K562 (cell line): ENCODE data around the gene CDCA5. TPM values are rescaled to one million over a fixed set of nuclear protein-coding genes. Genes with fewer than 3 reads are reported as not detected.

Experiments used
- AFF1 ChIP-seq, 2 experiments: fragments of 450-650 bp; IDR thresholded peaks; 2 replicates each; pipeline ENCODE4 v1.6.1; 2018; ENCODE audit warnings: mild to moderate bottlenecking in 2 of 2, low read depth in 1 of 2; ENCODE audit not compliant: partially characterized antibody in 2 of 2
- ATF3 ChIP-seq, 2 experiments: fragments of 450-650 bp in 1 of 2; sonication (generic) in 1 of 2; formaldehyde crosslinking in 1 of 2; IDR thresholded peaks in 1 of 2; conservative IDR thresholded peaks in 1 of 2; 2 replicates each; pipeline versions ENCODE4 v1.6.1 to v1.8.1; 2016 to 2023; ENCODE audit warnings: mild to moderate bottlenecking in 2 of 2, moderate library complexity in 2 of 2, inconsistent platforms in 1 of 2, missing genetic modification reagents in 1 of 2
- CAMTA2 ChIP-seq: fragments of 250-450 bp; sonication (Bioruptor Pico); conservative IDR thresholded peaks from 2 replicates; pipeline ENCODE4 v1.5.1; 2022
- CCNT2 ChIP-seq: IDR thresholded peaks from 2 replicates; pipeline ENCODE4 v1.6.1; 2011; ENCODE audit warnings: borderline replicate concordance, low read depth, mild to moderate bottlenecking, moderate library complexity, mixed read lengths, low read length; ENCODE audit not compliant: insufficient read length; ENCODE audit errors: extremely low read depth
- DMBX1 ChIP-seq: fragments of 250-450 bp; sonication (Bioruptor Pico); IDR thresholded peaks from 2 replicates; pipeline ENCODE4 v1.8.0; 2022; ENCODE audit warnings: inconsistent platforms, mild to moderate bottlenecking, moderate library complexity, borderline replicate concordance
- E2F4 ChIP-seq: sonication (generic); formaldehyde crosslinking; IDR thresholded peaks from 2 replicates; pipeline ENCODE4 v1.8.0; 2022; ENCODE audit warnings: mild to moderate bottlenecking, low read depth, missing genetic modification reagents
- EHMT2 ChIP-seq: fragments of 450-650 bp; IDR thresholded peaks from 2 replicates; pipeline ENCODE4 v1.6.1; 2018; ENCODE audit warnings: antibody characterized with exemption
- GATA2 ChIP-seq: sonication (generic); formaldehyde crosslinking; IDR thresholded peaks from 2 replicates; pipeline ENCODE4 v1.4.0; 2020; ENCODE audit warnings: mild to moderate bottlenecking, missing genetic modification reagents
- HMGN3 ChIP-seq: IDR thresholded peaks from 2 replicates; pipeline ENCODE4 v1.6.1; 2011; ENCODE audit warnings: borderline replicate concordance, low read depth, mild to moderate bottlenecking, mixed read lengths, low read length; ENCODE audit not compliant: insufficient read length; ENCODE audit errors: extremely low read depth
- HNRNPLL ChIP-seq: fragments of 200-400 bp; formaldehyde crosslinking; IDR thresholded peaks from 2 replicates; pipeline ENCODE4 v1.6.1; 2017; ENCODE audit warnings: low read length, low read depth, mild to moderate bottlenecking; ENCODE audit not compliant: poor library complexity, severe bottlenecking
- KDM2B ChIP-seq: fragments of 250-450 bp; sonication (Bioruptor Pico); IDR thresholded peaks from 2 replicates; pipeline ENCODE4 v1.8.0; 2021; ENCODE audit warnings: mild to moderate bottlenecking, moderate library complexity
- RFX7 ChIP-seq: fragments of 250-450 bp; sonication (Bioruptor Pico); IDR thresholded peaks from 2 replicates; pipeline ENCODE4 v1.5.1; 2021; ENCODE audit warnings: mild to moderate bottlenecking
- TCFL5 ChIP-seq: fragments of 250-450 bp; sonication (Bioruptor Pico); conservative IDR thresholded peaks from 2 replicates; pipeline ENCODE4 v1.6.1; 2021; ENCODE audit warnings: mild to moderate bottlenecking, moderate library complexity, matching md5 sums
- ZBTB8A ChIP-seq: fragments of 450-650 bp; IDR thresholded peaks from 2 replicates; pipeline ENCODE4 v1.6.1; 2018; ENCODE audit warnings: mild to moderate bottlenecking, moderate library complexity; ENCODE audit not compliant: partially characterized antibody
- ZFPM2 ChIP-seq: fragments of 250-450 bp; sonication (Bioruptor Pico); IDR thresholded peaks from 2 replicates; pipeline ENCODE4 v1.5.1; 2022; ENCODE audit warnings: mild to moderate bottlenecking
- ZNF12 ChIP-seq: sonication (generic); formaldehyde crosslinking; IDR thresholded peaks from 2 replicates; pipeline ENCODE4 v1.4.0; 2020; ENCODE audit warnings: mild to moderate bottlenecking, missing genetic modification reagents
- ZNF717 ChIP-seq: fragments of 250-450 bp; sonication (Bioruptor Pico); IDR thresholded peaks from 2 replicates; pipeline ENCODE4 v1.5.0; 2021
- polyA plus RNA-seq, 8 experiments: library from polyadenylated mRNA; depleted of rRNA in 4 of 8; stranded (reverse) in 5 of 8; unstranded in 3 of 8; fragments of >200 nt; fragmentation: Nextera tagmentation in 2 of 8; fragmentation: Illumina TruSeq in 1 of 8; extraction: Ambion mirVana in 2 of 8; extraction: Trizol in 1 of 8; gene quantifications; 2 replicates each; pipeline versions ENCODE4 v1.2.1 to v1.2.3, GENCODE V29; 2011 to 2014; ENCODE audit warnings: inconsistent platforms in 1 of 8, missing spikeins in 1 of 8
- total RNA-seq, 7 experiments: library from RNA; depleted of rRNA in 6 of 7; stranded (reverse); fragments of >200 nt in 6 of 7; fragmentation: Illumina TruSeq in 2 of 7; extraction: Trizol in 2 of 7; gene quantifications; 2 replicates each; pipeline versions ENCODE4 v1.2.1 to v1.2.3, GENCODE V29; 2011 to 2021; ENCODE audit warnings: low replicate concordance in 1 of 7
- TF ChIP-seq, protein P1 (sequence below): fragments of 250-450 bp; sonication (Bioruptor Pico); IDR thresholded peaks from 2 replicates; pipeline ENCODE4 v1.8.0; 2021; ENCODE audit warnings: moderate library complexity, mild to moderate bottlenecking, inconsistent platforms

CDCA5 gene
- total and polyA plus RNA-seq, 9 of the 15 experiments (the other 6 are each of a cell fraction or from before 2014, with no cell fraction given): 18.9 to 94.3 (median 64.6) TPM

DNA sequence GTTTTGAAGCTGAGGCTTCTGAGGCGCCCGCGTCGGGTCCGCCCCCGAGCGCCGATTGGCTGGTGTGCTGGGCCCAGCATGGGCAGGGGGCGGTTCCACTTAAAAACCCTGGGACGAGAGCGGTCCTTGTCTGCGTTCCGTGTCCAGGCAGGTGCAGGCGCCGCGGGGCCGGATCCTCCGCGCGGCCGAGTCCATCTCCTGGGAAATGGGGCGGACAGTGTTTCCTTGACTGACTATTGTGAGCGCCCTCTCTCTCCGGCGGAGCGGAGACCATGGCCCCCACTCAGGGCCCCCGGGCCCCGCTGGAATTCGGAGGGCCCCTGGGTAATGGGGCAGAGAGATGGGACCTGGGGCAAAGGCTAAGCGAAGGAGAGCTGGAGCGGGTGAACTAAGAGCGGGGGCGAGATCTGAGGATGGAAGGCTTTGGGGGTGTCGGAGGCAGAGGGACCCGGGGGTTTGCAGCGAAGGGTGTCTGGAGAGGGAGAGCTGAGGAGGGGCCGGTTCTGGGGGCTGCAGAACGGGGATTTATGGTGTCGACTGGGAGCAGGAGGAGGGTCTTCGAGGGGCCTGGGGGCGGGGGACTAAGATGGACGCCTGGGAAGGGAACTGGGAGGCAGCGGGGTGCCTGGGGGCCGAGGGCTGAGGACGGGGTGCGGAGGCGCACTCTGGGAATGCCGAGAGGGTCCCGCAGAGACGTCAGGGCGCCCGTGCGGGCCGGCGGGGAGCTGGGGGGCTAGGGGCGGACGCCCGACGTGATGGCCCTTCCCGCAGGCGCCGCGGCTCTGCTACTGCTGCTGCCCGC, 28.1 kb upstream of the CDCA5 start, which contains the start of gene TM7SF2 (continued):
- TF ChIP-seq AFF1 (IDR thresholded peaks at IDR 0.05; ENCODE audit: low read depth in 1 of 2, partially characterized antibody in 2 of 2) (peak in 1 of 2 experiments; percentile 20), GATA2 (CRISPR knock-in tag) (no peak), HMGN3 (peak; percentile 67), ATF3 (IDR thresholded peaks at IDR 0.05) (no peak), ATF3 (CRISPR knock-in tag; conservative IDR thresholded peaks at IDR 0.05) (no peak), ZNF717 (CRISPR knock-in tag) (0 out of 2 replicates have a peak, but pooled peaks have one; percentile 9), ZNF12 (CRISPR knock-in tag) (0 out of 2 replicates have a peak, but pooled peaks have one; percentile 6), TCFL5 (CRISPR knock-in tag) (no peak), RFX7 (no peak), ZBTB8A (no peak), EHMT2 (no peak), ZFPM2 (CRISPR knock-in tag) (0 out of 2 replicates have a peak, but pooled peaks have one; percentile 10), E2F4 (CRISPR knock-in tag) (no peak), DMBX1 (no peak), CAMTA2 (CRISPR knock-in tag) (0 out of 2 replicates have a peak, but pooled peaks have one; percentile 52), KDM2B (0 out of 2 replicates have a peak, but pooled peaks have one; percentile 67), HNRNPLL (peak; percentile 37), CCNT2 (peak; percentile 29)
- TF ChIP-seq, protein P1, sequence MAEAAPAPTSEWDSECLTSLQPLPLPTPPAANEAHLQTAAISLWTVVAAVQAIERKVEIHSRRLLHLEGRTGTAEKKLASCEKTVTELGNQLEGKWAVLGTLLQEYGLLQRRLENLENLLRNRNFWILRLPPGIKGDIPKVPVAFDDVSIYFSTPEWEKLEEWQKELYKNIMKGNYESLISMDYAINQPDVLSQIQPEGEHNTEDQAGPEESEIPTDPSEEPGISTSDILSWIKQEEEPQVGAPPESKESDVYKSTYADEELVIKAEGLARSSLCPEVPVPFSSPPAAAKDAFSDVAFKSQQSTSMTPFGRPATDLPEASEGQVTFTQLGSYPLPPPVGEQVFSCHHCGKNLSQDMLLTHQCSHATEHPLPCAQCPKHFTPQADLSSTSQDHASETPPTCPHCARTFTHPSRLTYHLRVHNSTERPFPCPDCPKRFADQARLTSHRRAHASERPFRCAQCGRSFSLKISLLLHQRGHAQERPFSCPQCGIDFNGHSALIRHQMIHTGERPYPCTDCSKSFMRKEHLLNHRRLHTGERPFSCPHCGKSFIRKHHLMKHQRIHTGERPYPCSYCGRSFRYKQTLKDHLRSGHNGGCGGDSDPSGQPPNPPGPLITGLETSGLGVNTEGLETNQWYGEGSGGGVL (CRISPR knock-in tag): no peak
